CD8-positive, alpha-beta memory T cell (primary cell): ENCODE results near the gene KIAA1614. TPM values are rescaled to one million over a fixed set of nuclear protein-coding genes. Genes with fewer than 3 reads are reported as not detected.

Experiments
- CTCF ChIA-PET: fragments of 350-600 bp; sonication (Branson Sonifier 250); formaldehyde crosslinking; loops from one replicate; lab custom pipeline; 2021; ENCODE audit warnings: antibody characterized with exemption; lab: Charles Lee
- POLR2A ChIA-PET: fragments of 350-600 bp; sonication (Branson Sonifier 250); formaldehyde crosslinking; loops from one replicate; lab custom pipeline; 2021; ENCODE audit warnings: antibody characterized with exemption; lab: Charles Lee
- DNase-seq, 5 donors: peaks; one replicate each; pipeline versions ENCODE4 v3.0.0 to v3.0.0-alpha.2; 2020 to 2022; ENCODE audit warnings: mixed read lengths in 1 of 5
- H3K27ac ChIP-seq: one replicate; pipeline ENCODE4 v1.7.0; 2013; ENCODE audit warnings: low read depth, mild to moderate bottlenecking, low read length, moderate library complexity
- H3K27me3 ChIP-seq: 2 replicates; pipeline ENCODE4 v1.7.0; 2013; ENCODE audit warnings: low read length, mild to moderate bottlenecking; ENCODE audit not compliant: insufficient read depth, poor library complexity, severe bottlenecking
- H3K36me3 ChIP-seq: 2 replicates; pipeline ENCODE4 v1.7.0; 2013; ENCODE audit warnings: mild to moderate bottlenecking, low read length, moderate library complexity; ENCODE audit not compliant: insufficient read depth
- H3K4me1 ChIP-seq: 2 replicates; pipeline ENCODE4 v1.7.0; 2013; ENCODE audit warnings: mild to moderate bottlenecking, low read length, moderate library complexity; ENCODE audit not compliant: insufficient read depth
- H3K4me3 ChIP-seq: 2 replicates; pipeline ENCODE4 v1.7.0; 2013; ENCODE audit warnings: mild to moderate bottlenecking, low read length
- H3K9me3 ChIP-seq: 2 replicates; pipeline ENCODE4 v1.7.0; 2013; ENCODE audit warnings: mild to moderate bottlenecking, low read length
- H3K27ac Mint-ChIP-seq, 8 donors: one replicate each; pipeline ENCODE4 v1.8.0; 2020 to 2021; ENCODE audit warnings: mixed read lengths in 8 of 8, mild to moderate bottlenecking in 6 of 8, inconsistent platforms in 3 of 8, moderate library complexity in 3 of 8
- H3K27me3 Mint-ChIP-seq, 2 donors: one replicate each; pipeline ENCODE4 v1.8.0; 2020 to 2021; ENCODE audit warnings: mixed read lengths in 2 of 2, mild to moderate bottlenecking in 1 of 2, moderate library complexity in 1 of 2
- H3K36me3 Mint-ChIP-seq, 3 donors: one replicate each; pipeline ENCODE4 v1.8.0; 2020 to 2021; ENCODE audit warnings: mixed read lengths in 3 of 3, inconsistent platforms in 1 of 3, mild to moderate bottlenecking in 1 of 3
- H3K4me1 Mint-ChIP-seq, 3 donors: one replicate each; pipeline ENCODE4 v1.8.0; 2020 to 2021; ENCODE audit warnings: mixed read lengths in 3 of 3, inconsistent platforms in 1 of 3, mild to moderate bottlenecking in 1 of 3
- H3K4me3 Mint-ChIP-seq, 7 donors: one replicate each; pipeline ENCODE4 v1.8.0; 2020 to 2021; ENCODE audit warnings: mixed read lengths in 7 of 7, mild to moderate bottlenecking in 6 of 7, moderate library complexity in 4 of 7, inconsistent platforms in 2 of 7
- H3K9me3 Mint-ChIP-seq, 5 donors: one replicate each; pipeline ENCODE4 v1.8.0; 2020 to 2022; ENCODE audit warnings: mixed read lengths in 5 of 5, mild to moderate bottlenecking in 3 of 5, moderate library complexity in 2 of 5, inconsistent platforms in 1 of 5
- polyA plus RNA-seq: library from polyadenylated mRNA; unstranded; fragments of 300-500 nt; fragmentation: Illumina TruSeq; gene quantifications from one replicate; pipeline ENCODE4 v1.2.3, GENCODE V29; 2021
- total RNA-seq, 2 experiments: library from RNA; stranded (reverse); gene quantifications; one replicate each; pipeline ENCODE4 v1.2.3, GENCODE V29; 2021

The KIAA1614 gene
- total and polyA plus RNA-seq, 3 experiments from 2014 or later: 0.10 to 0.49 (median 0.22) TPM

GRCh38 chr1:180951836-180952656 lies 39.3 kb downstream of the KIAA1614 start:
- Mint-ChIP-seq H3K27me3 (peaks cover 0 to under 1% of the 10 kb centered on the region in 2 donors), H3K27ac (no peak overlapping the region), H3K4me1 (peaks cover 0 to 11% (median 11%) of the 10 kb centered on the region in 3 donors), H3K9me3 (peaks cover 0 to 7% (median 5%) of the 10 kb centered on the region in 5 donors), H3K36me3 (peaks cover 11 to 23% (median 16%) of the 10 kb centered on the region in 3 donors), H3K4me3 (no peak overlapping the region)
- Histone ChIP-seq H3K27me3 (no peaks in the 10 kb centered on the region), H3K27ac (no peak overlapping the region), H3K36me3 (peaks cover 4% of the 10 kb centered on the region), H3K4me1 (peaks cover 4% of the 10 kb centered on the region), H3K4me3 (no peak overlapping the region), H3K9me3 (no peaks in the 10 kb centered on the region)
- peak in 1 of 5 donors; percentile 27 for DNase-seq
- ChIA-PET POLR2A (interaction anchor here (0.6 kb wide), 1 partner anchor 320 kb away, joined by 7 read pairs; the partner anchor contains the start of gene XPR1), CTCF (interaction anchor here (1.1 kb wide), 1 partner anchor 18 kb away, joined by 3 read pairs; no protein-coding TSS in a partner anchor)

GRCh38 chr1:180952657-180953013 lies 39.9 kb downstream of the KIAA1614 start:
- no peak overlapping the region for H3K4me3 ChIP-seq
- peak in 1 of 5 donors; percentile 45 for DNase-seq
- H3K27me3 ChIP-seq: no peaks in the 10 kb centered on the region
- Mint-ChIP-seq H3K27ac (no peak overlapping the region), H3K4me1 (peaks cover 0 to 11% (median 11%) of the 10 kb centered on the region in 3 donors), H3K27me3 (no peaks in the 10 kb centered on the region), H3K36me3 (peaks cover 11 to 17% (median 15%) of the 10 kb centered on the region in 3 donors), H3K9me3 (peaks cover 0 to 3% (median 0%) of the 10 kb centered on the region in 5 donors), H3K4me3 (no peak overlapping the region)
- H3K4me1 ChIP-seq: peaks cover 4% of the 10 kb centered on the region
- CTCF ChIA-PET: interaction anchor here (1.1 kb wide), 1 partner anchor 17 kb away, joined by 3 read pairs; no protein-coding TSS in a partner anchor
- POLR2A ChIA-PET: interaction anchor here (0.6 kb wide), 1 partner anchor 321 kb away, joined by 7 read pairs; the partner anchor contains the start of gene XPR1
- no peak overlapping the region for H3K27ac ChIP-seq
- H3K36me3 ChIP-seq: peaks cover 4% of the 10 kb centered on the region
- H3K9me3 ChIP-seq: no peaks in the 10 kb centered on the region

GRCh38 chr1:180953291-180954004 lies 40.8 kb downstream of the KIAA1614 start:
- Mint-ChIP-seq H3K27ac (peak overlapping the region in 4 of 8 donors; percentile 52 to 80 (median 68)), H3K4me1 (peaks cover 0 to 11% (median 11%) of the 10 kb centered on the region in 3 donors), H3K36me3 (peaks cover 10 to 12% (median 11%) of the 10 kb centered on the region in 3 donors), H3K4me3 (peak overlapping the region; percentile 79 to 91 (median 81)), H3K27me3 (no peaks in the 10 kb centered on the region), H3K9me3 (no peaks in the 10 kb centered on the region)
- Histone ChIP-seq H3K4me3 (peak overlapping the region; percentile 34), H3K36me3 (peaks cover 4% of the 10 kb centered on the region), H3K4me1 (peaks cover 4% of the 10 kb centered on the region), H3K27me3 (no peaks in the 10 kb centered on the region), H3K27ac (no peak overlapping the region), H3K9me3 (no peaks in the 10 kb centered on the region)
- ChIA-PET POLR2A (interaction anchor here (1.1 kb wide), 1 partner anchor 152 kb away, joined by 3 read pairs; no protein-coding TSS in a partner anchor), CTCF (interaction anchor here (1.4 kb wide), 1 partner anchor 12 kb away, joined by 3 read pairs; no protein-coding TSS in a partner anchor)
- peak in 3 of 5 donors; percentile 5 to 43 (median 11) for DNase-seq

- Mint-ChIP-seq H3K36me3 (peaks cover 6 to 13% (median 9%) of the 10 kb centered on the region in 3 donors), H3K27me3 (no peaks in the 10 kb centered on the region), H3K4me3 (peak overlapping the region; percentile 53 to 90 (median 73)), H3K27ac (peak overlapping the region in 5 of 8 donors; percentile 37 to 93 (median 39)), H3K9me3 (no peaks in the 10 kb centered on the region), H3K4me1 (peaks cover 0 to 11% (median 11%) of the 10 kb centered on the region in 3 donors)
- Histone ChIP-seq H3K4me3 (peak overlapping the region; percentile 39), H3K27me3 (no peaks in the 10 kb centered on the region), H3K36me3 (peaks cover 4% of the 10 kb centered on the region), H3K9me3 (no peaks in the 10 kb centered on the region), H3K4me1 (peaks cover 4% of the 10 kb centered on the region), H3K27ac (no peak overlapping the region)
- POLR2A ChIA-PET: interaction anchor here (0.6 to 1.1 kb wide), 3 partner anchors 69 to 151 kb away, joined by 3 to 5 read pairs (median 4); no protein-coding TSS in a partner anchor
- CTCF ChIA-PET: interaction anchor here (1.4 kb wide), 1 partner anchor 13 kb away, joined by 3 read pairs; no protein-coding TSS in a partner anchor
- peak; percentile 50 to 77 (median 51) for DNase-seq
These were observed 41.5 kb downstream of the KIAA1614 start for GRCh38 chr1:180954005-180954800.

- H3K27ac ChIP-seq: no peak overlapping the region
These were observed 42.1 kb downstream of the KIAA1614 start for GRCh38 chr1:180954801-180955165.

GRCh38 chr1:180956028-180956640 lies 43.4 kb downstream of the KIAA1614 start:
- H3K36me3 Mint-ChIP-seq: peaks cover 6 to 22% (median 6%) of the 10 kb centered on the region in 3 donors
- CTCF ChIA-PET: no interaction called here
- POLR2A ChIA-PET: no interaction called here

More at GRCh38 chr1:180954801-180955165, 42.1 kb downstream of the KIAA1614 start:
- ChIA-PET CTCF (interaction anchor here (1.4 kb wide), 1 partner anchor 14 kb away, joined by 3 read pairs; no protein-coding TSS in a partner anchor), POLR2A (interaction anchor here (1.1 kb wide), 1 partner anchor 151 kb away, joined by 3 read pairs; no protein-coding TSS in a partner anchor)
- peaks cover 0 to 11% (median 11%) of the 10 kb centered on the region in 3 donors for H3K4me1 Mint-ChIP-seq
- H3K36me3 Mint-ChIP-seq: peaks cover 5 to 16% (median 9%) of the 10 kb centered on the region in 3 donors
- no peaks in the 10 kb centered on the region for H3K27me3 Mint-ChIP-seq
- peak overlapping the region; percentile 59 to 80 (median 71) for H3K4me3 Mint-ChIP-seq
- H3K9me3 ChIP-seq: no peaks in the 10 kb centered on the region
- peaks cover 4% of the 10 kb centered on the region for H3K4me1 ChIP-seq
- DNase-seq: no peak
- H3K27me3 ChIP-seq: no peaks in the 10 kb centered on the region
- peaks cover 4% of the 10 kb centered on the region for H3K36me3 ChIP-seq
- peak overlapping the region in 4 of 8 donors; percentile 37 to 93 (median 38) for H3K27ac Mint-ChIP-seq
- H3K9me3 Mint-ChIP-seq: no peaks in the 10 kb centered on the region
- H3K4me3 ChIP-seq: no peak overlapping the region

More at GRCh38 chr1:180956028-180956640, 43.4 kb downstream of the KIAA1614 start:
- Mint-ChIP-seq H3K9me3 (no peaks in the 10 kb centered on the region), H3K4me3 (peak overlapping the region in 3 of 7 donors; percentile 18 to 73 (median 62)), H3K27me3 (no peaks in the 10 kb centered on the region), H3K4me1 (peaks cover 0 to 11% (median 11%) of the 10 kb centered on the region in 3 donors), H3K27ac (no peak overlapping the region)
- DNase-seq: no peak
- H3K4me1 ChIP-seq: peaks cover 4% of the 10 kb centered on the region
- no peaks in the 10 kb centered on the region for H3K36me3 ChIP-seq
- no peaks in the 10 kb centered on the region for H3K9me3 ChIP-seq
- H3K27me3 ChIP-seq: no peaks in the 10 kb centered on the region
- no peak overlapping the region for H3K27ac ChIP-seq
- H3K4me3 ChIP-seq: no peak overlapping the region
